ENCODE measurements around the gene GSTA4. TPM values are rescaled to one million over a fixed set of nuclear protein-coding genes. Genes with fewer than 3 reads are reported as not detected.

Gene GSTA4, protein sequence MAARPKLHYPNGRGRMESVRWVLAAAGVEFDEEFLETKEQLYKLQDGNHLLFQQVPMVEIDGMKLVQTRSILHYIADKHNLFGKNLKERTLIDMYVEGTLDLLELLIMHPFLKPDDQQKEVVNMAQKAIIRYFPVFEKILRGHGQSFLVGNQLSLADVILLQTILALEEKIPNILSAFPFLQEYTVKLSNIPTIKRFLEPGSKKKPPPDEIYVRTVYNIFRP
- 38.9 and 44.2 TPM in 2 replicates for total RNA-seq

DNA sequence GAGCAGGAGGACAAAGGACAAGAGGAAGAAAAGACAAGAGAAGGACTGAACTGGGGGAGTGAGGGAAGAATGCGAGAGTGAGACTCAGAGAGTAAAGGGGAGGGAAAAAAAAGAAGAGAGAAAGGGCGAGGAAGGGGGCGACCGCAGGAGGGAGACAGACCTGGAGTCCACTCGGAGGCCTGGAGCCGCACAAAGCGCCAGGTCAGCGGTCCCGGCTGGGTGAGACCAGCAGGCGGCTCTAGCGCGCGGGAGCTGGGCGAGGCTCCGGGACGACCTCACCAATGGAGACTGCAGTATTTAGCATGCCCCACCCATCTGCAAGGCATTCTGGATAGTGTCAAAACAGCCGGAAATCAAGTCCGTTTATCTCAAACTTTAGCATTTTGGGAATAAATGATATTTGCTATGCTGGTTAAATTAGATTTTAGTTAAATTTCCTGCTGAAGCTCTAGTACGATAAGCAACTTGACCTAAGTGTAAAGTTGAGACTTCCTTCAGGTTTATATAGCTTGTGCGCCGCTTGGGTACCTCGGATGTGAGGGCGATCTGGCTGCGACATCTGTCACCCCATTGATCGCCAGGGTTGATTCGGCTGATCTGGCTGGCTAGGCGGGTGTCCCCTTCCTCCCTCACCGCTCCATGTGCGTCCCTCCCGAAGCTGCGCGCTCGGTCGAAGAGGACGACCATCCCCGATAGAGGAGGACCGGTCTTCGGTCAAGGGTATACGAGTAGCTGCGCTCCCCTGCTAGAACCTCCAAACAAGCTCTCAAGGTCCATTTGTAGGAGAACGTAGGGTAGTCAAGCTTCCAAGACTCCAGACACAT lies at the start of gene GSTA4:
GSTA4 (minus strand) TSS at position 196 of the 824 bp plus-strand sequence. CDS start 1,041 bp downstream, outside the sequence.

Other genes starting within 250 kb of the GSTA4 start
- gene GSTA2, start 231.8 kb downstream of the GSTA4 start, total RNA-seq: not detected in 2 replicates
- not detected in 2 replicates for gene GSTA1, start 191.5 kb downstream of the GSTA4 start, total RNA-seq
- not detected in 2 replicates for gene GSTA5, start 154.5 kb downstream of the GSTA4 start, total RNA-seq
- gene GSTA3, start 85.6 kb downstream of the GSTA4 start, total RNA-seq: not detected in 2 replicates
- 11.3 and 12.8 TPM in 2 replicates for gene CILK1, start 66.5 kb upstream of the GSTA4 start, total RNA-seq
- 26.5 and 34.0 TPM in 2 replicates for gene FBXO9, start 70.1 kb upstream of the GSTA4 start, total RNA-seq
- not detected in 2 replicates for gene GCM1, start 153.6 kb upstream of the GSTA4 start, total RNA-seq

Data from bronchus fibroblast of lung (primary cell).